SK-N-MC (cell line): ENCODE measurements around the gene DHRS7B.
"Not testable (repeated sequence)": the region's sequence is repeated elsewhere in the genome, so short reads cannot be mapped to it uniquely, and the experiment has no call there.

ENCODE experiments used
- DNase-seq: peaks from one replicate; pipeline ENCODE4 v3.0.0-alpha.2; 2011; ENCODE audit warnings: low read depth, low spot score
- H3K27ac ChIP-seq: fragments of 200-600 bp; sonication (generic); 2 replicates; pipeline ENCODE4 v1.5.1; 2016; ENCODE audit warnings: mixed run types
- H3K36me3 ChIP-seq: fragments of 200-600 bp; sonication (generic); 2 replicates; pipeline ENCODE4 v1.6.1; 2017; ENCODE audit warnings: antibody characterized with exemption, low read length, mixed read lengths; ENCODE audit not compliant: insufficient read depth
- H3K4me3 ChIP-seq: fragments of 200-600 bp; sonication (generic); 2 replicates; pipeline ENCODE4 v1.5.1; 2016
- H3K9ac ChIP-seq: fragments of 200-600 bp; sonication (generic); 2 replicates; pipeline ENCODE4 v1.8.0; 2017; ENCODE audit warnings: mixed run types, mixed read lengths; ENCODE audit not compliant: insufficient read length
- H3K9me3 ChIP-seq: fragments of 200-600 bp; sonication (generic); 2 replicates; pipeline ENCODE4 v1.6.1; 2017; ENCODE audit warnings: low read depth, mild to moderate bottlenecking, antibody characterized with exemption, low read length, moderate library complexity, mixed read lengths
- EZH2 ChIP-seq: fragments of 200-600 bp; sonication (generic); IDR thresholded peaks from one replicate; pipeline ENCODE4 v1.6.1; 2017; ENCODE audit warnings: antibody characterized with exemption
- FOXP2 ChIP-seq: optimal IDR thresholded peaks from 2 replicates; pipeline ENCODE3; 2011; ENCODE audit warnings: mild to moderate bottlenecking, moderate library complexity; ENCODE audit not compliant: insufficient read depth; ENCODE audit errors: extremely low read length, control extremely low read depth
- POLR2AphosphoS5 ChIP-seq: IDR thresholded peaks from 2 replicates; pipeline ENCODE4 v1.6.1; 2012; ENCODE audit warnings: mild to moderate bottlenecking, low read depth, low read length, borderline replicate concordance

The DHRS7B gene

GRCh38 chr17:21140911-21141310 lies 14.1 kb downstream of the DHRS7B start:
- no peaks in the 10 kb centered on the region for H3K9me3 ChIP-seq
- DNase-seq: no peak
- H3K4me3 ChIP-seq: no peak overlapping the region
- H3K27ac ChIP-seq: no peak overlapping the region
- TF ChIP-seq FOXP2 (no peak), EZH2 (no peak), POLR2AphosphoS5 (no peak)
- H3K36me3 ChIP-seq: no peaks in the 10 kb centered on the region
- H3K9ac ChIP-seq: no peak overlapping the region

GRCh38 chr17:21141331-21141730 lies 14.6 kb downstream of the DHRS7B start:
- no peak overlapping the region for H3K9ac ChIP-seq
- no peak overlapping the region for H3K4me3 ChIP-seq
- H3K36me3 ChIP-seq: no peaks in the 10 kb centered on the region
- no peak overlapping the region for H3K27ac ChIP-seq
- DNase-seq: no peak
- H3K9me3 ChIP-seq: no peaks in the 10 kb centered on the region
- TF ChIP-seq POLR2AphosphoS5: no peak
- TF ChIP-seq FOXP2: no peak
- no peak for TF ChIP-seq EZH2

- not testable (repeated sequence) for DNase-seq, H3K36me3 ChIP-seq, H3K4me3 ChIP-seq, H3K9me3 ChIP-seq, H3K27ac ChIP-seq, H3K9ac ChIP-seq
Measured at GRCh38 chr17:21142065-21142464, 15.3 kb downstream of the DHRS7B start.

- TF ChIP-seq EZH2: no peak
- no peak for DNase-seq
- no peak overlapping the region for H3K4me3 ChIP-seq
- H3K9ac ChIP-seq: no peak overlapping the region
- no peaks in the 10 kb centered on the region for H3K36me3 ChIP-seq
- H3K27ac ChIP-seq: no peak overlapping the region
- no peaks in the 10 kb centered on the region for H3K9me3 ChIP-seq
Measured at GRCh38 chr17:21143695-21144094, 16.9 kb downstream of the DHRS7B start.

- not testable (repeated sequence) for H3K4me3 ChIP-seq, H3K9me3 ChIP-seq, H3K36me3 ChIP-seq, H3K9ac ChIP-seq, DNase-seq, H3K27ac ChIP-seq
Measured at GRCh38 chr17:21144299-21144698, 17.5 kb downstream of the DHRS7B start.

GRCh38 chr17:21146362-21147015 lies 19.7 kb downstream of the DHRS7B start:
- TF ChIP-seq FOXP2 (no peak), EZH2 (no peak)
- H3K9ac ChIP-seq: no peak overlapping the region
- no peak overlapping the region for H3K27ac ChIP-seq
- no peak for DNase-seq
- H3K36me3 ChIP-seq: no peaks in the 10 kb centered on the region
- H3K9me3 ChIP-seq: no peaks in the 10 kb centered on the region
- H3K4me3 ChIP-seq: no peak overlapping the region

- Histone ChIP-seq H3K4me3 (no peak overlapping the region), H3K27ac (no peak overlapping the region), H3K9me3 (no peaks in the 10 kb centered on the region), H3K36me3 (no peaks in the 10 kb centered on the region), H3K9ac (no peak overlapping the region)
- DNase-seq: no peak
- TF ChIP-seq EZH2: no peak
- TF ChIP-seq POLR2AphosphoS5: no peak
- no peak for TF ChIP-seq FOXP2
Measured at GRCh38 chr17:21149621-21150020, 22.9 kb downstream of the DHRS7B start.

GRCh38 chr17:21152731-21153130 lies 26.0 kb downstream of the DHRS7B start:
- TF ChIP-seq FOXP2 (no peak), POLR2AphosphoS5 (no peak)
- Histone ChIP-seq H3K4me3 (no peak overlapping the region), H3K27ac (no peak overlapping the region), H3K9ac (no peak overlapping the region), H3K36me3 (no peaks in the 10 kb centered on the region), H3K9me3 (no peaks in the 10 kb centered on the region)
- no peak for DNase-seq

- no peak overlapping the region for H3K4me3 ChIP-seq
- TF ChIP-seq EZH2: no peak
- no peak for TF ChIP-seq POLR2AphosphoS5
- no peak for TF ChIP-seq FOXP2
- no peak overlapping the region for H3K9ac ChIP-seq
- no peak for DNase-seq
- no peak overlapping the region for H3K27ac ChIP-seq
- no peaks in the 10 kb centered on the region for H3K9me3 ChIP-seq
- no peaks in the 10 kb centered on the region for H3K36me3 ChIP-seq
Measured at GRCh38 chr17:21157586-21158370, 31.0 kb downstream of the DHRS7B start.
